K562 (cell line): ENCODE results near the gene ZNF382. TPM values are rescaled to one million over a fixed set of nuclear protein-coding genes. Genes with fewer than 3 reads are reported as not detected.
A peak's percentile ranks its signal among the peaks of the same experiment; 100 is the strongest.

ENCODE experiments used
- ATF6 ChIP-seq: sonication (generic); formaldehyde crosslinking; IDR thresholded peaks from 2 replicates; pipeline ENCODE4 v1.4.0; 2020; ENCODE audit warnings: mild to moderate bottlenecking, missing genetic modification reagents
- CGGBP1 ChIP-seq: fragments of 250-450 bp; sonication (Bioruptor Pico); IDR thresholded peaks from 2 replicates; pipeline ENCODE4 v1.9.0; 2021; ENCODE audit warnings: mild to moderate bottlenecking
- ETV5 ChIP-seq: sonication (generic); formaldehyde crosslinking; IDR thresholded peaks from 2 replicates; pipeline ENCODE4 v1.4.0; 2020; ENCODE audit warnings: low read depth, mild to moderate bottlenecking, missing genetic modification reagents
- GTF2F1 ChIP-seq: IDR thresholded peaks from 2 replicates; pipeline ENCODE4 v1.6.1; 2011; ENCODE audit warnings: low read depth, low read length, improper control_type of control experiment
- HDAC8 ChIP-seq: fragments of 450-650 bp; IDR thresholded peaks from 2 replicates; pipeline ENCODE4 v1.6.1; 2016; ENCODE audit warnings: mild to moderate bottlenecking, missing genetic modification characterization, moderate library complexity, missing compliant biosample characterization
- KDM4B ChIP-seq, 2 experiments: fragments of 450-650 bp in 1 of 2; sonication (generic) in 1 of 2; IDR thresholded peaks; 2 replicates each; pipeline ENCODE4 v1.6.1; 2016 to 2017; ENCODE audit warnings: borderline replicate concordance in 2 of 2, antibody characterized with exemption in 1 of 2, low read depth in 1 of 2, mild to moderate bottlenecking in 1 of 2
- MEF2D ChIP-seq: conservative IDR thresholded peaks from 2 replicates; pipeline ENCODE4 v1.6.1; 2016; ENCODE audit warnings: low read depth, missing genetic modification characterization, missing compliant biosample characterization
- MXI1 ChIP-seq: IDR thresholded peaks from 2 replicates; pipeline ENCODE4 v1.6.1; 2011; ENCODE audit warnings: low read depth, mild to moderate bottlenecking, improper control_type of control experiment, low read length
- NUFIP1 ChIP-seq: fragments of 450-650 bp; IDR thresholded peaks from 2 replicates; pipeline ENCODE4 v1.6.1; 2018; ENCODE audit not compliant: partially characterized antibody
- POLR2AphosphoS2 ChIP-seq: IDR thresholded peaks from 2 replicates; pipeline ENCODE4 v1.6.1; 2012; ENCODE audit warnings: low read length, improper control_type of control experiment
- RBFOX2 ChIP-seq: fragments of 200-400 bp; formaldehyde crosslinking; IDR thresholded peaks from 2 replicates; pipeline ENCODE4 v1.6.1; 2017; ENCODE audit warnings: low read depth, mild to moderate bottlenecking, low read length, moderate library complexity
- SLC30A9 ChIP-seq: fragments of 250-450 bp; sonication (Bioruptor Pico); IDR thresholded peaks from 2 replicates; pipeline ENCODE4 v1.8.0; 2022; ENCODE audit warnings: mild to moderate bottlenecking, moderate library complexity
- ZBTB8A ChIP-seq: fragments of 450-650 bp; IDR thresholded peaks from 2 replicates; pipeline ENCODE4 v1.6.1; 2018; ENCODE audit warnings: mild to moderate bottlenecking, moderate library complexity; ENCODE audit not compliant: partially characterized antibody
- ZNF589 ChIP-seq: fragments of 200-800 bp; sonication (Bioruptor generic); IDR thresholded peaks from 2 replicates; pipeline ENCODE4 v1.6.1; 2016; ENCODE audit warnings: low read depth, missing genetic modification characterization, missing compliant biosample characterization
- polyA plus RNA-seq, 8 experiments: library from polyadenylated mRNA; depleted of rRNA in 4 of 8; stranded (reverse) in 5 of 8; unstranded in 3 of 8; fragments of >200 nt; fragmentation: Nextera tagmentation in 2 of 8; fragmentation: Illumina TruSeq in 1 of 8; extraction: Ambion mirVana in 2 of 8; extraction: Trizol in 1 of 8; gene quantifications; 2 replicates each; pipeline versions ENCODE4 v1.2.1 to v1.2.3, GENCODE V29; 2011 to 2014; ENCODE audit warnings: inconsistent platforms in 1 of 8, missing spikeins in 1 of 8
- total RNA-seq, 7 experiments: library from RNA; depleted of rRNA in 6 of 7; stranded (reverse); fragments of >200 nt in 6 of 7; fragmentation: Illumina TruSeq in 2 of 7; extraction: Trizol in 2 of 7; gene quantifications; 2 replicates each; pipeline versions ENCODE4 v1.2.1 to v1.2.3, GENCODE V29; 2011 to 2021; ENCODE audit warnings: low replicate concordance in 1 of 7
- TF ChIP-seq, protein P1 (sequence below): fragments of 450-650 bp; IDR thresholded peaks from 2 replicates; pipeline ENCODE4 v1.6.1; 2014; ENCODE audit warnings: low read depth, mild to moderate bottlenecking, moderate library complexity, borderline replicate concordance
- TF ChIP-seq, protein P2 (sequence below): fragments of 450-650 bp; IDR thresholded peaks from 2 replicates; pipeline ENCODE4 v1.6.1; 2018; ENCODE audit warnings: mild to moderate bottlenecking, low read depth; ENCODE audit not compliant: partially characterized antibody
- TF ChIP-seq, protein P3 (sequence below): fragments of 250-450 bp; sonication (Bioruptor Pico); IDR thresholded peaks from 2 replicates; pipeline ENCODE4 v1.4.0; 2020; ENCODE audit warnings: mild to moderate bottlenecking, moderate library complexity

The ZNF382 gene
- total and polyA plus RNA-seq, 9 of the 15 experiments (the other 6 are each of a cell fraction or from before 2014, with no cell fraction given), result 0.04 to 0.27 (median 0.16) TPM; not detected in 5

- TF ChIP-seq, protein P1, sequence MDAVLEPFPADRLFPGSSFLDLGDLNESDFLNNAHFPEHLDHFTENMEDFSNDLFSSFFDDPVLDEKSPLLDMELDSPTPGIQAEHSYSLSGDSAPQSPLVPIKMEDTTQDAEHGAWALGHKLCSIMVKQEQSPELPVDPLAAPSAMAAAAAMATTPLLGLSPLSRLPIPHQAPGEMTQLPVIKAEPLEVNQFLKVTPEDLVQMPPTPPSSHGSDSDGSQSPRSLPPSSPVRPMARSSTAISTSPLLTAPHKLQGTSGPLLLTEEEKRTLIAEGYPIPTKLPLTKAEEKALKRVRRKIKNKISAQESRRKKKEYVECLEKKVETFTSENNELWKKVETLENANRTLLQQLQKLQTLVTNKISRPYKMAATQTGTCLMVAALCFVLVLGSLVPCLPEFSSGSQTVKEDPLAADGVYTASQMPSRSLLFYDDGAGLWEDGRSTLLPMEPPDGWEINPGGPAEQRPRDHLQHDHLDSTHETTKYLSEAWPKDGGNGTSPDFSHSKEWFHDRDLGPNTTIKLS, result peak; percentile 97
- TF ChIP-seq NUFIP1, result no peak
- TF ChIP-seq ATF6 (CRISPR knock-in tag), result no peak
- peak in 1 of 2 experiments; percentile 74; a peak in 1 of 4 replicates for TF ChIP-seq KDM4B (IDR thresholded peaks at IDR 0.05; ENCODE audit: borderline replicate concordance in 2 of 2, low read depth in 1 of 2)
- no peak for TF ChIP-seq ZBTB8A
- TF ChIP-seq, protein P2, sequence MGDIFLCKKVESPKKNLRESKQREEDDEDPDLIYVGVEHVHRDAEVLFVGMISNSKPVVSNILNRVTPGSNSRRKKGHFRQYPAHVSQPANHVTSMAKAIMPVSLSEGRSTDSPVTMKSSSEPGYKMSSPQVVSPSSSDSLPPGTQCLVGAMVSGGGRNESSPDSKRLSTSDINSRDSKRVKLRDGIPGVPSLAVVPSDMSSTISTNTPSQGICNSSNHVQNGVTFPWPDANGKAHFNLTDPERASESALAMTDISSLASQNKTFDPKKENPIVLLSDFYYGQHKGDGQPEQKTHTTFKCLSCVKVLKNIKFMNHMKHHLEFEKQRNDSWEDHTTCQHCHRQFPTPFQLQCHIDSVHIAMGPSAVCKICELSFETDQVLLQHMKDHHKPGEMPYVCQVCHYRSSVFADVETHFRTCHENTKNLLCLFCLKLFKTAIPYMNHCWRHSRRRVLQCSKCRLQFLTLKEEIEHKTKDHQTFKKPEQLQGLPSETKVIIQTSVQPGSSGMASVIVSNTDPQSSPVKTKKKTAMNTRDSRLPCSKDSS, result no peak
- no peak for TF ChIP-seq CGGBP1
- no peak for TF ChIP-seq SLC30A9
- TF ChIP-seq ZNF589, result 0 out of 2 replicates have a peak, but pooled peaks have one; percentile 29
- peak; percentile 49; the same call in 1 of the 2 replicates for TF ChIP-seq HDAC8 (tag)
- 0 out of 2 replicates have a peak, but pooled peaks have one; percentile 52 for TF ChIP-seq POLR2AphosphoS2
- peak; percentile 74 for TF ChIP-seq MXI1
- peak; percentile 99 for TF ChIP-seq RBFOX2
- no peak for TF ChIP-seq GTF2F1
- 0 out of 2 replicates have a peak, but pooled peaks have one; percentile 13 for TF ChIP-seq MEF2D
- TF ChIP-seq, protein P3, sequence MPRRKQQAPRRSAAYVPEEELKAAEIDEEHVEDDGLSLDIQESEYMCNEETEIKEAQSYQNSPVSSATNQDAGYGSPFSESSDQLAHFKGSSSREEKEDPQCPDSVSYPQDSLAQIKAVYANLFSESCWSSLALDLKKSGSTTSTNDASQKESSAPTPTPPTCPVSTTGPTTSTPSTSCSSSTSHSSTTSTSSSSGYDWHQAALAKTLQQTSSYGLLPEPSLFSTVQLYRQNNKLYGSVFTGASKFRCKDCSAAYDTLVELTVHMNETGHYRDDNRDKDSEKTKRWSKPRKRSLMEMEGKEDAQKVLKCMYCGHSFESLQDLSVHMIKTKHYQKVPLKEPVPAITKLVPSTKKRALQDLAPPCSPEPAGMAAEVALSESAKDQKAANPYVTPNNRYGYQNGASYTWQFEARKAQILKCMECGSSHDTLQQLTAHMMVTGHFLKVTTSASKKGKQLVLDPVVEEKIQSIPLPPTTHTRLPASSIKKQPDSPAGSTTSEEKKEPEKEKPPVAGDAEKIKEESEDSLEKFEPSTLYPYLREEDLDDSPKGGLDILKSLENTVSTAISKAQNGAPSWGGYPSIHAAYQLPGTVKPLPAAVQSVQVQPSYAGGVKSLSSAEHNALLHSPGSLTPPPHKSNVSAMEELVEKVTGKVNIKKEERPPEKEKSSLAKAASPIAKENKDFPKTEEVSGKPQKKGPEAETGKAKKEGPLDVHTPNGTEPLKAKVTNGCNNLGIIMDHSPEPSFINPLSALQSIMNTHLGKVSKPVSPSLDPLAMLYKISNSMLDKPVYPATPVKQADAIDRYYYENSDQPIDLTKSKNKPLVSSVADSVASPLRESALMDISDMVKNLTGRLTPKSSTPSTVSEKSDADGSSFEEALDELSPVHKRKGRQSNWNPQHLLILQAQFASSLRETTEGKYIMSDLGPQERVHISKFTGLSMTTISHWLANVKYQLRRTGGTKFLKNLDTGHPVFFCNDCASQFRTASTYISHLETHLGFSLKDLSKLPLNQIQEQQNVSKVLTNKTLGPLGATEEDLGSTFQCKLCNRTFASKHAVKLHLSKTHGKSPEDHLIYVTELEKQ (CRISPR knock-in tag), result no peak
- peak; percentile 85 for TF ChIP-seq ETV5 (CRISPR knock-in tag)
Observed at GRCh38 chr19:36573020-36573894, 31.9 kb upstream of the ZNF382 start, which contains the start of gene ZNF529 (continued).
